NCI-H510A (cell line): ENCODE results near the gene AMER2.
"Not testable (repeated sequence)": the region's sequence is repeated elsewhere in the genome, so short reads cannot be mapped to it uniquely, and the experiment has no call there.

Experiments used
- DNase-seq: peaks from one replicate; lab custom pipeline; 2025; lab: John Stamatoyannopoulos, UW

The AMER2 gene

DNA sequence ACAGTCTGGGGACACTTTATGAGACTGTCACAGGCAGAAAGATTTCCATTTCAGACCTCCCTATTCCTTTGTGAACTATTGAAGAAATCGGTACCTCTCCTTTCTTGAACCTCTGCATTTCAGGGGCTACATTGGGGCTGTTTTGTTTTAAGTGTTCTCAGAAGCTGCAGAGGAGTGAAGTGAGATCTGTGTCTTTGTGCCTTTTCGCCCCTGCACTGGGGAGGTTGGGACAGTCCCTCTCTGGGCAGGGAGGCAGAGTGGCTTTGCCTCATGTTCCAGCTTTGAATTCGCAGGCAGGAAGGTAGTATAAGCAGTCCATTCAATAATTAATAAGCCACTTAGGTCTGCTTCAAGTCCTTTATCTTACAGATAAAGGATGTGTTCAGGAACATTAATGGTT, 9.5 kb upstream of the AMER2 start:
- no peak for DNase-seq

DNA sequence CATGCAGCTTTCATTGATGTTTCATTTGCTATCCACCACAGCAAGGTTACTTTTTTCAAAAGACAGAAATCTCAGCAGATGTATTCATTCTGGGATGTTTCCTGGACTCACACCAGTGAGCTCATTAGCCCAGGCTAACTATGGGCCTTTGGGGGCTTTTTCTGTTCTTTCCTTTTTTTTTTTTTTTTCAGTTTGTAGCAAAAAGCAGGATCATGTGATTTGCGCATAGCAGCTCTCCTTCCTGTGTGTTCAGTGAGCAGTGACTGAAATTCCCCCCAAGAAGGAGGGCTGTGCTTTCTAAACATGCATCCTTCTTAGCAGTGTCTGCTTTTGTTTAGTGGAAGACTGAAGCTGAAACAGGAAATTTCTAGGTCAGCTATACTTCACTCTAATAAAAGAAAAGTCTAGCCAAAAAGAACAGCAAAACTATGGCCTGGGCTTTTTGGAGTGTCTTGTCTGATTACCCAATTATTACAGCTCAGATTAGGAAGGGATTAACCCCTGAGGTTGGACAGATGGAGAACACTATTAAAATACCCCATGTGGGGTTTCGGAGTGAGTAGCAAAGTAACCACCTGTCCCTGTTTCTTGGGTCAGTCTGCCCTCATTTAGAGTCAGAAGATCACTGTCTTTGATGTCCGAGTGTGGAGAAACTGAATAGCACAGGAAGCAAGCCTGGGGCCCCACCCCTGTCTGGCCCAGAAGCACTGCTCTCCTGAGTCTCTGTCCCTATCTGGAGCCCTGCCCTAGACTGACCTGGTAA, 8.9 kb upstream of the AMER2 start:
- DNase-seq, result no peak

DNA sequence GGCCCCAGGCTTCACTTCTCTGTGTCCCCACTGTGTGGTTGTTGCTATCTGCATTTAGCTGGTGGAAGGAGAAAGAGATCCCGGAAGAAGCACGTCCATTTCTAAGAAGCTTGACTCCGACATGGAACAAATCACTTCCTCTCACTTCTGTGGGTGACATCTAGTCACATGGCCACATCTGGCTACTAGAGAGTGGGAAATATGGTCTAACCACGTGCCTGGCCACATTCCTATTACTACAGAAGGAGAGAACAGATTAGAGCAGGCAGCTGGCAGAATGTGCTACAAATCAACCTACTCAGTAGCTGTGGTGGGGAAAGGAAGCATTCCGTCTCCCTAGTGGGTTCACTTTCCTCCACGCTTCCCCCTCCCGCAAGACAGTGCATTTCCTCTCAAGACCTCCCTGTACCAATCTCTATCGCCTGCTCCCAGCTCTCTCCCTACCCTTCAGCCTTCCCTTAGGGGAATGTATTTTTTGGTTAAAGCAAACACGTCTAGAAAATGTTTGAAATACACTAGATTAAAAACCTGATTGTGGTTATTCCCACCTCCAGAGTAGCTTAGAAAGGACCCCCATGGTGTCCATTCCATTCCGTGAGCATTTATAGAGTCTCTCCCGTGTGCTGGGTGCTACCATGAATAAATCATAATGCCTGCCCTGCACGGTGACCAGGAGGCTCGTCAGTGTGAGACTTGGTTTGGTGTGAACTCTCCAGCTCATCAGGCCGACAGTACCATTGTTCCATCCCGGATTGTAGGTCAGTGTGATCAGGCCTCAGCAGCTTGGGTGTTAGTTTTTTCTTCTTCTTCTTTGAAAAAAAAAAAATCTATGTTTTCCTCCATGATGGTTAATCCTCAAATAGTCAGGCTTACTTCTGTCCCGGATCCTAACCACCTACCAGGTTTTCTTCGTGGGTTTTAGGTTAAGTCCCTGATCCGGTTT, 8.0 kb upstream of the AMER2 start:
- no peak for DNase-seq

DNA sequence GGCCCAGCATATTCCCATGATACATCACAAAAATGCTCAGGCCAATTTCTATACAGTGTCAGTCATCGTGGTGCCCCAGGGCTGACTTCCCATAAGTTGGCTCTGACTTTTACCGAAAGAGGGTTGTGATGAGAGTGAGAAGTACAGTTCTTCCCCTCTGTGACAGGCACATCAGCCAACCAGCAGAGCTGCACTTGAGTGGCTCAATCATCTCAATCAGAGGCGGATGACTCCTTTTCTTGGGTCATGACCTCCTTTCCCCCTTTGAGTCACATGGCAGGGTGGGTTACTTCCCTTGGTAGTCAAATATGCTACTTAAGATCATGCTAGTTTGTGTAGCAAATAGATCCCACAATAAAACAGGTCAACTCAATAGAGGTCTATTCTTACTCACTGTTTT, 6.9 kb upstream of the AMER2 start:
- DNase-seq, result no peak

DNA sequence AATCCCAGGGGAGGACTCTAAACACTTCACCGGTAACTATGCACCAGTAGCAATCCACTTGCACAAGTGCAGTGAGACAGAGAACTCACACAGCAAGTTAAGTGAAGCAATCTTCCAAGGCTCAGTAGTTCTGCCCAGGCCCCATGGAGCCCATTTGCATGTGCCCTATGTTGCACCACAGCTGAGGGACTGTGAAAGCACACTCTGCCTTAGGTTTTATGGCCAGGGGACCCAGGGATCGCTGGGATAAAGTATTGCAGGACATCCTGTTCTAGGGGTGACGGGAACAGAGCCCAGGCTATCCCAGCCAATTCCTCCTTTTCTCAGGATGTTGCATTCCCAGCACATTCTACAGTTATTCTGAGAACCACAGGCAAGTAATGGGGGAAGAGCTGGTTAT, 6.0 kb upstream of the AMER2 start:
- DNase-seq, result no peak

DNA sequence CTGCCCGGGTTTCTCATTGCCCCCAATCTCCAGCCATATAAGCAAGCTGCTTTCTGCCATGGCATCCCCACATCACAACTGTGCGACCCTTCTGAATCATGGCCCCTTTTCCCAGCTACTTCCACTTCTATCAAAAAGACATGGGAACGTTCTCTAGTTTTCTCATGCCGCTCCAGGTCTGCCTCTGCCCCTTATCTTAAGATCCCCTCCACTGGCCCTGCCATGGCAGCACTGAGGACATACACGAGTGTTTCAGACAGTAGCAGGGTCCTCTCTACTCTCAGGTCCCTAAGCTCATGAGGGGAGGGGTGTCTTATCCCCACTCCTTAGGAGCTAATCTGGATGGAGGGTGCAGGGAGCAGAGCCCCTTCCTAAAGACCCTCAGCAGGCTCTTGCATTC, 5.5 kb upstream of the AMER2 start:
- DNase-seq, result no peak

DNA sequence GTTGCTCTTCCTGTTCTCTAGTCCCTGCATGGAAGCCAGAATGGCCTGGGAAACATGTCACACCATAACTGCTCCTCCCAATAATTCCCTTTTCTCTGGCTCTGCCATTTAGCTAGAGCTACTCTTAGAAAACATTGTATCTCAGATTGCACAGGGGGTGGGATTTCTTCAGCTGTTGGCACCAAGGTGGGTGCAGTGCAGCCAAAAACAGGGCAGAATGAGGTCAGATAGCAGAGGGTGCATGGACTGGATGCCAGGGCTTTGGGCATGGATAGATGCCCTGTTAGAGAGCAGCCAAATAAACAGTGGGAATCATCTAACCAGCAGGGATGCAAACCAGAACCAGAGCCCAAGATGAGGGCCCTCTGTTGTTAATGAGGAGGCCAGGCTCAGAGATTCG, 4.9 kb upstream of the AMER2 start:
- no peak for DNase-seq

DNA sequence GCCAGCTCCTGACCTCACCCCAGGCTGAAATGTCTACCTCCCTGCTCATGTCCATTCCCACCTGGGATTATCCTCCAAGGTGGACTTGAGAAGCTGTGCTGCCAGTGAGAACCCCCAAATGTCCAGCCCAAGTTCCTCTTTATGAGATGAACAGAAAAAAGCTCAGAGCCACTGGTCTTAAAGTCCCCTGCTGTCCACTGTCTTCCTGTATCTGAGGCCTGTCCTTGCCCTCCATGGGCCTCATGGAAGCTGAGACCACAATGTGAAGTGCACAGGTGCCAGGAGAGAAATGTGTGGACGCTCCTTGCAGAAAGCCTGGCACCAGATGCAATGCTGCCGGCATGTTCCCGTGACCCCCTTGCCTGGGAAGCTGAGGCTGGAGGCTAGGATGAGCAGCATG, 3.3 kb upstream of the AMER2 start:
- no peak for DNase-seq

DNA sequence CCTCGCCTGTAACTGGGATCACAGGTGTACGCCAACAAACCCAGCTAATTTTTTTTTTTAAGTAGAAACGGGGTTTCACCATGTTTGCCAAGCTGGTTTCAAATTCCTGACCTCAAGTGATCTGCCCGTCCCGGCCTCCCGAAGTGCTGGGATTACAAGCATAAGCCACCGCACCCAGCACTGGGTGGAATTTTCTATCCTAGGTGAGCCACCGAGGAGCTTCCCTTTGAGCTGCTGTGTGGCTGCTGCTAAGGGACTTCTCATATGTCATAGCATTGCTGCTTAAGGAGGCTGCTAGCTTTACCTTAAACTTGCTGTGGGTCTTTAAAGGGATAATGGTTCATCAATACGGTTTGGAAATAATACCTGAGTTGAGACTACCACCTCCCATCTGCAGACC, 2.9 kb upstream of the AMER2 start:
- DNase-seq, result no peak

DNA sequence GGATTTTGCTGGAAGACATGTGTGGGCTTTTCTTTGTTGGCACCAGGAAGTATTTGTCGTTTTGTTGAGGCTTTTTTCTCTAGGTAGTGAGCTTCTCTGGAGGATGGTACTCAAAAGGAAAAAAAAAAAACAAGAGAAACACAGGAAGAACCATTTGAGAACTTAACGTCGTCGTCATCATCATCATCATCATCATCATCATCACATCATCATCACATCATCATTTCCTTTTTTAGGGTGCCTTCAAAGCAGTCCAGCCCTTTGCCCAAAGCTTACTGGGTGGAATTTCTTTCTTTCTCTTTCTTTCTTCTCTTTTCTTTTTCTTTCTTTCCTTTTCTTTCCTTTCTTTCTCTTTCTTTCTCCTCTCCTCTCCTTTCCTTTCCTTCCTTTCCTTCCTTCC, 2.2 kb upstream of the AMER2 start:
- DNase-seq, result no peak

DNA sequence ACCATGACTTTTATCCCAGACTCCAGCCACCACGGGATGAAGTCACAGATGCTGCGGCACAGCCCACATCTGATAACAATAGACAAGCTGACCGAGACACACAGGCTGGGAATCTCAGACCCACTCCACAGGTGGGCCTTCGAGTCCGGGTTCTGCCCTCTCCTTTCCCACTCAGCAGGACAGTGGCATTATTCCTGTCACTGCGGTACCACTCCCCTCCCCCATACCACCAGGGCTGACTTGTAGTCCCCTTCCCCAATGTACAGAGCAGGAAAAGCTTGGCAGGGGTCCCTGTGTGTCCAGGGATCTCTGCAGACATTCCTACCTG, 179 bp upstream of the AMER2 start:
- DNase-seq, result no peak

DNA sequence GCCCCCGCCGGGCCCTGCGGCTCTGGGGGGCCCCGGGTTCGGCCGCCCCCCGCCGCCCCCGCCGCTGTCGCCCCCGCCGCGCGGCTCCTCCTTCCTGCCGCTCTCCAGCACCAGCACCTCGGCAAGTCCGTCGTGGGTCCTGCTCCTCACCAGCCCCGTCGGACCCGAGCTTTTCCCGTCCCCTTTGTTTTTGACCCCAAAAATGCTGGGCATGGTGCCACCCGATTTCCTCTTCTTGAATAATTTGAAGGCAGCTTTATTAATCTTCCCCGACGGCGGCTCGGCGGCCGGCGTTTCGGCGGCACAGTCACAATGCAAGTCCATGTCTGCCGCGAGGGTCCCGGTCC, 945 bp downstream of the AMER2 start:
- no peak for DNase-seq

DNA sequence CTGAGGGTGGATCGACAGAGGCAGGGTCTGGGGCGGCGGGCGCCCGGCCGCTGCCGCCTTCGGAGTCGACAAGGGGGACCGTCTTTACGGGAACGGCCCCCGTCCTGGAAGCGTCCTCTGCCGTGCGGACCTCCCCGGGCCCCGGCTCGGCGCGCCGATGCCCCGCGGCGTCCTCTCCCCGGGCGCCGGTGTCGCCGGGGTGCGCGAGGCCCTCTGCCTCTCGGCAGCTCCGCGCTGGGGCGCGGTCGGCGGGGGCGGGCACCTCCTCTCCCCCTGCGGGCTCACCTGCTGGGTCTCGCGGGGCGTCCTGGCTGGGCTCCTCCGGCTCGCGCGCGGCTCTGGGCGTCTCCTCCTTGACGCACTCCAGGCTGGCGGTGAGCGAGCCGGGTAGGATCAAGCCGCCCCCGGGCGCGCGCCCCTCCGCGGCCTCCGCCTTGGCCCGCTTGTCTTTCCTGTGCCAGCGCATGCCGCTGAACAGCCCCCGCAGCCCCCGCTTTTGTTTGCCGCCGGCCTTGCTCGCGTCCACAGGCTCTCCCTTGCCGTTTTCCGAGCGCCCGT, 1.5 kb downstream of the AMER2 start:
- peak; percentile 6 for DNase-seq

DNA sequence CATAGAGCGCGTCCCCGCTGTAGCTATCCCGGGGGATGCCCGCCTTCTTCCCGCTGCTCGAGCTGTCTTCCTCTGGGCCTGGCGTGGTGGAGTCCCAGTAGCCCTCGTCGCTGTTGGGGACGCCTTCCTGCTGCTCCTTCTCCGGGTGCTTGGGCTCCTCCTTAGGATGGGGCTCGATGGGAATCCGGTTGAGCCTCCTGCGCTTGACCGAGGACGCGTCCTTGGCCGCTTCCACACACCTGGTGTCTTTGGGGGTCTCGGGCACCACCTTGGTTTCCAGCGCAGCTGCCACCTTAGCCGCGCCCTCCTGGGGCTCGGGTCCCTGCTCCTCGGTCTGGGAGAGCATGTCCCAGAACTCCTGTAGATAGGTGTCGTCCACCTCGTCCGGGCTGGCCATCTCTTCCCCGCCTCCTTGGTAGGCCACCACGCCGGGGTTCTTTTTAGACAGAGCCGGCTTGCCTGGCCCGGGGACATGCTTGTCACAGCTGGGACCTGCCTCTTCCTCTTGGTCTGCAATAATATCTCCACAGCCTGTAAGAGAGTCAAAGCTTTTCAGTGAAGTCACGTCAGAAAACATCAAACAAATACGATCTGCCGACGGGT, 2.0 kb downstream of the AMER2 start:
- no peak for DNase-seq

DNA sequence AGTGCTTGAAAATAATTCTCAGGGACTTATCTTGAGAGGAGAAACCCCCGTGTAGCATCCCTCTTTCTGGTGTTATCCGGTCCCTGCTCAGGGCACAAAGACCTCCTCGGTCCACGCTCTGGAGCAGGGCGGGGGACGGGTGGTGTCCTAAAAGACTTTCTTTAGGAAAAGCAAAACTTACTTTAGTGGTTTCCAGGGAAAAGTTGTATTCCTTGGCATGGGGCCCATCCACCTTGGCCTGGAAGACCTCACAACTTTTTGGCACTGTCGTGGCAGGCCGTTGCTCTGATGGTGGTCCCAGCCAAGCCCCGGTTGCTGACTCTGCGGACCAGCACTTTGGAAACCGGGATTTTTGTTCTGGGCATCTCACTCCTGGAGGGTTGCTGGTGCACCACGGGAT, 2.7 kb downstream of the AMER2 start:
- no peak for DNase-seq

DNA sequence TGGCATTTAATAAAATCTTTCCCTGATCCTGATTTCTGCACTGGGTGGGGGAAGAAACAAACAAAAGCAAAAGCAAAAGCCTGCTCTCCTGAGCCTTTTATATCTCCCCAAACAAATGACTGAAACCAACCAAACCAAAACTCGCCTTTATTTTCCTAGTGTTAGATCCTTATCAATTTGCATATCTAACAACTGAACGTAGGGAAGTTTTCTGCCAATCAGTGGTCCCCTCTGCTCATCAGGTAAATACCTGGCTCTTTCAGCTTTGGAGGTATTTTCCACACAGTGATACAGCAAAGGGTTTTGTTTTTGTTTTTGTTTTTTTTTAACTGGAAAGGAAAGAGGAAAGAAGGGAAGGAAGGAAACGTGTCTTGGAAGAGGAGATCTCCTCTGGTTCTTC, 3.3 kb downstream of the AMER2 start:
- DNase-seq, result no peak

DNA sequence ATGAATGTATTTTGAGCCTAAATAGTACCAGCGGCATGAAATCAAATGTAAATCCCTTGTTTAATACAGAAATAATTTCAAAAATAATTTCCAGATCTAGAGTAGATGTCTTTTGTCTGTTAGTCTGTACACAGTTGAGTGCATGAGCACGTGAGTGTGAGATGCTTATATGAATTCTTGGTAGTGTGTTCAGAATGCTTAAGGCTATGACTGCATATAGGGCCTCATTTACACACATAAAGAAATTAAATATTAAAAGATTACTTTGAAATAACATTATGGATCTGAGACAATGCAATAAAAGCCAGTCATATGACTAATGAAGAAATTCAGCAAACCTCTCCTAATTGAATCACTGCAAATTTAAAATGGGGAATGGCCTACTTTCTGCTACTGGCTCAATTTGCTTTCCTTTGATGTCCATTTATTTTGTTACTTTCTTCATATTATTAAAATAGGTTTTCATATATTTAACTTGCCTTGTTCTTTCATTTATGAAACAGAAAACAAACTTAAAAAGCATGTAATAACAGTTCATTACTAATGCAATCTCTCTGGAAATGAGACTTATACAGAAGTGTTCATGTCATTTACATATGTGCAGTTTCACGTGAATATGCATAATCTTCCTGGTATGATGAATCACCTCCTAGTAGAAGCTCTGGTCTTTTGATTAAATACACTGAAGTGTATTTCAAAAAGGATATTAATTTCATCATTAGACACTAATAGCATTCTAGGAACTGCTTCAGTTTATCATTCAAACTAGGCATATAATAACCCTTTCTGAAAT, 4.5 kb downstream of the AMER2 start:
- no peak for DNase-seq

DNA sequence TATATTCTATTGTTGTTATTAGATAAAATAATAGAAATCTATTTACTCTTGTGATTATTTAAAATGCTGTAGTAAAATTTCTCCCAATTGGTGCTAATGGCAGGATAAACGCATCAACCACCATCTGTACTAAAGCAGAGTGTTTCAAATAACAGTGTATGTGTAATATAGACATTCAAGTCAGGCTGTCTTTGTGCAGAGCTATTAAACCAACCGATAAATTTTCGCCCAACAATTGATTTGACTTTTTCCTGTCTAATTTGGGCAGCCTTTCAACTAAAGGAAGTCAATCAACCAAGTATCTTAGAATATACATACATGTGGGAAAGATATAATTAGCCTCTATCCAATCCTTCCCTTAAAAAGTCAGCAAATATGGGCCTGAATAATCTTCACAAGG, 5.8 kb downstream of the AMER2 start:
- no peak for DNase-seq

DNA sequence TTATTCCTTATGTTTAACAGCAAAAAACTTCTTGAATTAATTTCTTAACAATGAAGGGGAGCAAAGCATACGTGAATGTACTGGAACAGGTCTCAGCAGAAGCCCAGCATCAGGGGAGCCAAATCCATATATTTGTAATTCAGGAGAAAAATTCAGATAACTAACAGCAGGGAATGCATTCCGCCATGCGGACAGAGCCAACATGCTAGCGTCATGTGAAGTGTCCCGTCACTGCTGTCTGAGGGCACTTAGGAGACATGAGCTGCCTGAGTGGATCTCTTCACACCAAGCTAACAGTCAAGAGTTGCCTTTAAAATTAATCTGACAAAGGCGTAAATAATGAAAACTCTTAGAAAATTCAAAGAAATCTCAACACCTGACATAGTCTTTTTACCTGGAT, 6.4 kb downstream of the AMER2 start:
- DNase-seq, result no peak

DNA sequence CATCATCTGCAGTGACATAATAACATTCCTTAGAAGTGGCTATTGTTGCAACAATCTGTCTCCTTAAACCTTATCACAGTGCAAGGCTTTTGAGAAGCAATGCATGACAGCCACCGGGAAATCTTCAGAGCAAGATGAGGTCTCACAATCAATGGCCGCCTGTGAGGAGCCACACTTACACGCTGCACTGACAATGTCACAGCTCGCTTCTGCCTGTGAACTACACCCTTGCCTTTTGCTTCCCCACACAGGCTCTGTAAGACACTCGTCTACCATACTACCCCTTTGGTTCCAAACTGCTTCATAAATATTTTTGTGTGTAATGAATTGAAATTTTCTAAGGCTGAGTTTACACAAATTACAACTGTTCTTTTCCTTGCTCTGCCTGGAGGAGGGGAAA, 6.9 kb downstream of the AMER2 start:
- DNase-seq, result not testable (repeated sequence)

DNA sequence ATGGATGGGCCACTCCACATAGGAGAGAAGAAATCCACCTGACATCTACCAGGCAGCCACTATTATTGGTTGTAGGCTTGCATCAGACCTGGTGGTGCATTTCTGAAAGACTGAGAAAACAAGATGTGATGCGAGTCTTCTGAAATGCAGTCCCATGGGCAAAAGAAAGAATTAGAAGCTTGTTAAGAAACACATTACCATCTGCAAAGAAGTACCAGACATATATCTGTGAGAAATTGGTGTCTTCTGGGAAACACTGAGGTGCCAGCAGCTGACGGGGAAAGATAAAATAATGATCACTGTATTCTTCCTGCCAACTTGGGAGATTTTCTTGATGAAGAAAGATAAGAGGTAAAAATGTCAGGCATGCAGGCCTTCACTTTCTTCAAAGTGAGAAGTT, 14.4 kb downstream of the AMER2 start:
- DNase-seq, result no peak

DNA sequence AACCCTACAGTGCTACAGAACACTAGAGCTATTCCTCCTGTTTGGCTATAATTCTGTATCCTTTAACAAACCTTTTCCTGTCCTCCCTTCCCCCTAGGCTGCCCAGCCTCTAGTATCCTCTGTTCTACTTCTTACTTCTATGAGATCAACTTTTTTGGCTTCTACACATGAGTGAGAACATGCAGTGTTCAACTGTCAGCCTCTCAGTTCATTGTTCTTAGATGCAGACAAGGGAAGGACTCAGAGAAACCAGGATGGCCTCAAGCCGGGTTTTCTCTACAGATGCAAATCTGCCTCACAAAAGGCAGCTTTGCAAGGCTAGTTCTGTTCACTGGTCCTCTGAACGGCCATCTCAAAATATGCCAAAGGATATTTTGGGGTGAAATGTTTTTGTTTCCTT, 18.4 kb downstream of the AMER2 start:
- no peak for DNase-seq
